H9 (cell line): ENCODE results near the gene MYO18A. TPM values are rescaled to one million over a fixed set of nuclear protein-coding genes. Genes with fewer than 3 reads are reported as not detected.
A peak's percentile ranks its signal among the peaks of the same experiment; 100 is the strongest.

ENCODE experiments used
- DNase-seq: peaks from one replicate; pipeline ENCODE4 v3.0.0-alpha.2; 2017
- H2AFZ ChIP-seq: one replicate; pipeline ENCODE4 v1.6.1; 2013; ENCODE audit warnings: mild to moderate bottlenecking, low read length, control low read depth, moderate library complexity
- H2AK5ac ChIP-seq: 2 replicates; pipeline ENCODE4 v1.6.1; 2013; ENCODE audit warnings: low read length, control low read depth, mixed read lengths; ENCODE audit not compliant: insufficient read length
- H2BK120ac ChIP-seq: one replicate; pipeline ENCODE4 v1.6.1; 2013; ENCODE audit warnings: low read depth, mild to moderate bottlenecking, low read length, control low read depth, inconsistent platforms; ENCODE audit not compliant: poor library complexity, severe bottlenecking
- H2BK12ac ChIP-seq: 2 replicates; pipeline ENCODE4 v1.6.1; 2013; ENCODE audit warnings: low read length, control low read depth, mixed read lengths, low read depth; ENCODE audit not compliant: insufficient read length
- H2BK15ac ChIP-seq: 2 replicates; pipeline ENCODE4 v1.6.1; 2013; ENCODE audit warnings: low read depth, low read length, control low read depth
- H2BK20ac ChIP-seq: one replicate; pipeline ENCODE4 v1.6.1; 2013; ENCODE audit warnings: low read depth, mild to moderate bottlenecking, low read length, control low read depth, inconsistent platforms; ENCODE audit not compliant: poor library complexity, severe bottlenecking
- H2BK5ac ChIP-seq: 2 replicates; pipeline ENCODE4 v1.6.1; 2013; ENCODE audit warnings: low read length, control low read depth, mixed read lengths; ENCODE audit not compliant: insufficient read length
- H3K14ac ChIP-seq: 2 replicates; pipeline ENCODE4 v1.6.1; 2013; ENCODE audit warnings: low read length, control low read depth; ENCODE audit not compliant: insufficient read depth
- H3K18ac ChIP-seq: 2 replicates; pipeline ENCODE4 v1.6.1; 2013; ENCODE audit warnings: low read depth, mild to moderate bottlenecking, mixed read lengths, low read length, control low read depth; ENCODE audit not compliant: insufficient read length
- H3K23ac ChIP-seq: 2 replicates; pipeline ENCODE4 v1.6.1; 2013; ENCODE audit warnings: low read length, control low read depth, mixed read lengths, low read depth; ENCODE audit not compliant: insufficient read length
- H3K23me2 ChIP-seq: 2 replicates; pipeline ENCODE4 v1.6.1; 2013; ENCODE audit warnings: low read depth, mild to moderate bottlenecking, mixed read lengths, low read length, control low read depth; ENCODE audit not compliant: insufficient read length, poor library complexity, severe bottlenecking
- H3K27ac ChIP-seq: 2 replicates; pipeline ENCODE4 v1.5.1; 2013; ENCODE audit warnings: low read length, control low read depth, mixed read lengths, low read depth; ENCODE audit not compliant: insufficient read length
- H3K27me3 ChIP-seq: 2 replicates; pipeline ENCODE4 v1.6.1; 2013; ENCODE audit warnings: low read length, control low read depth, inconsistent platforms; ENCODE audit not compliant: insufficient read depth
- H3K4ac ChIP-seq: 2 replicates; pipeline ENCODE4 v1.6.1; 2013; ENCODE audit warnings: low read depth, mild to moderate bottlenecking, control low read depth, inconsistent platforms, low read length, moderate library complexity
- H3K4me1 ChIP-seq: 2 replicates; pipeline ENCODE4 v1.6.1; 2013; ENCODE audit warnings: low read length, control low read depth, inconsistent platforms; ENCODE audit not compliant: insufficient read depth
- H3K4me2 ChIP-seq: 2 replicates; pipeline ENCODE4 v1.6.1; 2013; ENCODE audit warnings: low read length, control low read depth, mixed read lengths; ENCODE audit not compliant: insufficient read length, insufficient read depth
- H3K56ac ChIP-seq: 2 replicates; pipeline ENCODE4 v1.6.1; 2013; ENCODE audit warnings: low read depth, mild to moderate bottlenecking, mixed read lengths, low read length, control low read depth; ENCODE audit not compliant: insufficient read length
- H3K79me1 ChIP-seq: 2 replicates; pipeline ENCODE4 v1.6.1; 2013; ENCODE audit warnings: low read depth, mild to moderate bottlenecking, moderate library complexity, low read length, control low read depth, inconsistent platforms; ENCODE audit not compliant: insufficient read depth, poor library complexity, severe bottlenecking
- H3K79me2 ChIP-seq: 2 replicates; pipeline ENCODE4 v1.6.1; 2013; ENCODE audit warnings: low read length, control low read depth, inconsistent platforms; ENCODE audit not compliant: insufficient read depth
- H3K9ac ChIP-seq: 2 replicates; pipeline ENCODE4 v1.6.1; 2013; ENCODE audit warnings: low read length, control low read depth, mixed read lengths; ENCODE audit not compliant: insufficient read length; ENCODE audit errors: extremely low read depth
- H3K9me3 ChIP-seq: one replicate; pipeline ENCODE4 v1.6.1; 2013; ENCODE audit warnings: low read depth, low read length, inconsistent platforms; ENCODE audit not compliant: control insufficient read depth
- H3T11ph ChIP-seq: one replicate; pipeline ENCODE4 v1.6.1; 2013; ENCODE audit warnings: mild to moderate bottlenecking, low read length, control low read depth, inconsistent platforms
- H4K20me1 ChIP-seq: one replicate; pipeline ENCODE4 v1.6.1; 2013; ENCODE audit not compliant: control insufficient read depth, insufficient read length, insufficient read depth
- H4K5ac ChIP-seq: 2 replicates; pipeline ENCODE4 v1.6.1; 2013; ENCODE audit warnings: low read depth, mild to moderate bottlenecking, mixed read lengths, low read length, control low read depth; ENCODE audit not compliant: insufficient read length
- H4K8ac ChIP-seq: replicated peaks from 2 replicates; pipeline ENCODE4 v1.6.1; 2013; ENCODE audit warnings: low read length, control low read depth, mixed read lengths, low read depth; ENCODE audit not compliant: insufficient read length
- H4K91ac ChIP-seq: 2 replicates; pipeline ENCODE4 v1.6.1; 2013; ENCODE audit warnings: low read depth, mild to moderate bottlenecking, moderate library complexity, mixed read lengths, low read length, control low read depth; ENCODE audit not compliant: insufficient read length
- H3K27ac Mint-ChIP-seq, 3 experiments: 2 replicates in 2 of 3; 3 replicates in 1 of 3; pipeline ENCODE4 v1.8.0; 2020 to 2021; ENCODE audit warnings: mixed read lengths in 3 of 3, mild to moderate bottlenecking in 1 of 3, moderate library complexity in 1 of 3
- H3K27me3 Mint-ChIP-seq: 2 replicates; pipeline ENCODE4 v1.8.0; 2021; ENCODE audit warnings: low read depth, mild to moderate bottlenecking, moderate library complexity, mixed read lengths
- H3K36me3 Mint-ChIP-seq, 3 experiments: 2 replicates in 2 of 3; 3 replicates in 1 of 3; pipeline ENCODE4 v1.8.0; 2020 to 2021; ENCODE audit warnings: low read depth in 3 of 3, mixed read lengths in 3 of 3; ENCODE audit not compliant: insufficient read depth in 1 of 3
- H3K4me1 Mint-ChIP-seq, 2 experiments: 2 replicates each; pipeline ENCODE4 v1.8.0; 2020; ENCODE audit warnings: mixed read lengths in 2 of 2
- H3K4me3 Mint-ChIP-seq, 2 experiments: 2 replicates in 1 of 2; 3 replicates in 1 of 2; pipeline ENCODE4 v1.8.0; 2020 to 2021; ENCODE audit warnings: mild to moderate bottlenecking in 2 of 2, mixed read lengths in 2 of 2, moderate library complexity in 1 of 2
- H3K9me3 Mint-ChIP-seq, 2 experiments: 2 replicates in 1 of 2; 3 replicates in 1 of 2; pipeline ENCODE4 v1.8.0; 2020; ENCODE audit warnings: mild to moderate bottlenecking in 2 of 2, mixed read lengths in 2 of 2, moderate library complexity in 1 of 2
- WGBS: extraction: QIAGEN DNeasy Blood & Tissue Kit; methylation state at CpG from one replicate; pipeline ENCODE4 v1.1.7; 2013; ENCODE audit warnings: missing lambda C conversion rate, low lambda C conversion rate, mixed read lengths; ENCODE audit not compliant: insufficient read length; ENCODE audit errors: extremely low coverage; 5-methylcytosine and 5-hydroxymethylcytosine counted together
- total RNA-seq: library from RNA; stranded (reverse); gene quantifications from 2 replicates; pipeline ENCODE4 v1.2.1, GENCODE V29; 2021
- TF ChIP-seq, protein P1 (sequence below): fragments of 200-600 bp; sonication (generic); conservative IDR thresholded peaks from 3 replicates; pipeline ENCODE4 v1.8.0; 2021; ENCODE audit warnings: antibody characterized with exemption, mild to moderate bottlenecking

Gene MYO18A
- total RNA-seq, 1 experiment from 2014 or later: 21.6 TPM

DNA sequence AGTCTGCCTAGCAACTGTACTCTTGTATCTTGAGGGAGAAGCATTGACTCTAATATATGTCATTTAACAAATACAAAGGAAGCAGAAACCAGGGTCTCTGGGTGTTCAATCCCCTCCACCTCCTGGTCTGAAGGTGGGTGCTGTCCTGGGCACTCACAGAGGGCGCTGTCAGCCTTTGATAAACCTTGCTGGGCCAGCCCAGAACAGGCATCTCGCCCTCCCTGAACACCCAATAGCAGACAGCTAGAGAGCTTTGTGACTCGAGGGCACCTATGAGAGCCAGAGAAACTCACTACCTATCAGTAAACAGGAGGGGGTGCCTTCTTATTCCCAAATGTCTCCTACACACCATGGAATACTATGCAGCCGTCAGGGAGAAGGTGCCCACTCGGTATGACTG, 143.6 kb downstream of the MYO18A start:
- H3K79me2 ChIP-seq: no peaks in the 10 kb centered on the region
- no peak overlapping the region for H2BK5ac ChIP-seq
- H3K9ac ChIP-seq: no peak overlapping the region
- no peak overlapping the region for H2AFZ ChIP-seq
- H3K14ac ChIP-seq: no peak overlapping the region
- H3K4me2 ChIP-seq: no peak overlapping the region
- Mint-ChIP-seq H3K36me3 (peaks cover 13 to 20% (median 15%) of the 10 kb centered on the region in 3 experiments), H3K27me3 (peaks cover 5% of the 10 kb centered on the region), H3K4me3 (no peak overlapping the region), H3K9me3 (peaks cover 19 to 20% of the 10 kb centered on the region in 2 experiments), H3K27ac (peak overlapping the region in 2 of 3 experiments; percentile 88 to 95; a peak in 4 of 7 replicates), H3K4me1 (peaks cover 34 to 37% of the 10 kb centered on the region in 2 experiments)
- no CpG with 5 or more reads among the region's 5 CpGs for whole genome bisulfite sequencing
- H4K91ac ChIP-seq: no peak overlapping the region
- H4K8ac ChIP-seq: no peak overlapping the region
- no peaks in the 10 kb centered on the region for H3K79me1 ChIP-seq
- H2BK20ac ChIP-seq: no peak overlapping the region
- H2AK5ac ChIP-seq: no peak overlapping the region
- peak; percentile 67 for DNase-seq
- no peaks in the 10 kb centered on the region for H3K27me3 ChIP-seq
- no peaks in the 10 kb centered on the region for H3K9me3 ChIP-seq
- no peak overlapping the region for H3K18ac ChIP-seq
- H2BK12ac ChIP-seq: no peak overlapping the region
- no peak overlapping the region for H3K23ac ChIP-seq
- no peak overlapping the region for H3K4ac ChIP-seq
- TF ChIP-seq, protein P1, sequence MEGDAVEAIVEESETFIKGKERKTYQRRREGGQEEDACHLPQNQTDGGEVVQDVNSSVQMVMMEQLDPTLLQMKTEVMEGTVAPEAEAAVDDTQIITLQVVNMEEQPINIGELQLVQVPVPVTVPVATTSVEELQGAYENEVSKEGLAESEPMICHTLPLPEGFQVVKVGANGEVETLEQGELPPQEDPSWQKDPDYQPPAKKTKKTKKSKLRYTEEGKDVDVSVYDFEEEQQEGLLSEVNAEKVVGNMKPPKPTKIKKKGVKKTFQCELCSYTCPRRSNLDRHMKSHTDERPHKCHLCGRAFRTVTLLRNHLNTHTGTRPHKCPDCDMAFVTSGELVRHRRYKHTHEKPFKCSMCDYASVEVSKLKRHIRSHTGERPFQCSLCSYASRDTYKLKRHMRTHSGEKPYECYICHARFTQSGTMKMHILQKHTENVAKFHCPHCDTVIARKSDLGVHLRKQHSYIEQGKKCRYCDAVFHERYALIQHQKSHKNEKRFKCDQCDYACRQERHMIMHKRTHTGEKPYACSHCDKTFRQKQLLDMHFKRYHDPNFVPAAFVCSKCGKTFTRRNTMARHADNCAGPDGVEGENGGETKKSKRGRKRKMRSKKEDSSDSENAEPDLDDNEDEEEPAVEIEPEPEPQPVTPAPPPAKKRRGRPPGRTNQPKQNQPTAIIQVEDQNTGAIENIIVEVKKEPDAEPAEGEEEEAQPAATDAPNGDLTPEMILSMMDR: peak; percentile 20; the same call in 1 of the 3 replicates
- H3T11ph ChIP-seq: no peak overlapping the region
- peaks cover 13% of the 10 kb centered on the region for H3K4me1 ChIP-seq
- no peak overlapping the region for H2BK15ac ChIP-seq
- no peaks in the 10 kb centered on the region for H3K23me2 ChIP-seq
- no peaks in the 10 kb centered on the region for H4K20me1 ChIP-seq
- no peak overlapping the region for H3K27ac ChIP-seq
- H2BK120ac ChIP-seq: no peak overlapping the region
- no peak overlapping the region for H4K5ac ChIP-seq
- no peak overlapping the region for H3K56ac ChIP-seq
